Astrocyte (in vitro differentiated cells and primary cell): Measurements from ENCODE around the gene TIMP2. TPM values are rescaled to one million over a fixed set of nuclear protein-coding genes. Genes with fewer than 3 reads are reported as not detected.
A peak's percentile ranks its signal among the peaks of the same experiment; 100 is the strongest.

Experiments used
- DNase-seq: peaks from one replicate; pipeline ENCODE4 v3.0.0-alpha.2; 2010; ENCODE audit warnings: low read depth
- FAIRE-seq: peaks from 2 replicates; lab custom pipeline; 2011; peaks lifted over from hg19 to GRCh38; lab: Jason Lieb, UNC
- H2AFZ ChIP-seq: 2 replicates; pipeline ENCODE4 v1.6.0; 2012; ENCODE audit warnings: low read depth, low read length, inconsistent platforms
- H3K27ac ChIP-seq: 2 replicates; pipeline ENCODE4 v1.5.1; 2011; ENCODE audit warnings: low read depth, low read length, inconsistent platforms
- H3K27me3 ChIP-seq: 2 replicates; pipeline ENCODE4 v1.6.0; 2011; ENCODE audit warnings: low read length, inconsistent platforms; ENCODE audit not compliant: insufficient read depth
- H3K36me3 ChIP-seq: 2 replicates; pipeline ENCODE4 v1.5.1; 2011; ENCODE audit warnings: low read length, inconsistent platforms; ENCODE audit not compliant: insufficient read depth
- H3K4me1 ChIP-seq: 2 replicates; pipeline ENCODE4 v1.5.1; 2011; ENCODE audit warnings: low read length, inconsistent platforms; ENCODE audit not compliant: insufficient read depth
- H3K4me2 ChIP-seq: 2 replicates; pipeline ENCODE4 v1.6.0; 2012; ENCODE audit warnings: low read length, inconsistent platforms
- H3K4me3 ChIP-seq: 2 replicates; pipeline ENCODE4 v1.5.1; 2011; ENCODE audit warnings: low read depth, mild to moderate bottlenecking, low read length, inconsistent platforms; ENCODE audit not compliant: insufficient read depth
- H3K79me2 ChIP-seq: 2 replicates; pipeline ENCODE4 v1.6.0; 2012; ENCODE audit warnings: mild to moderate bottlenecking, low read length, inconsistent platforms; ENCODE audit not compliant: insufficient read depth
- H3K9ac ChIP-seq: 2 replicates; pipeline ENCODE4 v1.6.0; 2012; ENCODE audit warnings: mild to moderate bottlenecking, low read length, inconsistent platforms
- H3K9me3 ChIP-seq: 2 replicates; pipeline ENCODE4 v1.5.1; 2012; ENCODE audit warnings: low read depth, mild to moderate bottlenecking, low read length, inconsistent platforms; ENCODE audit not compliant: insufficient read depth
- H4K20me1 ChIP-seq: 2 replicates; pipeline ENCODE4 v1.6.0; 2012; ENCODE audit warnings: low read length, inconsistent platforms; ENCODE audit not compliant: insufficient read depth
- H3K27ac Mint-ChIP-seq: one replicate; pipeline ENCODE4 v1.8.0; 2021; ENCODE audit warnings: mild to moderate bottlenecking, mixed read lengths; ENCODE audit not compliant: unreplicated experiment
- H3K27me3 Mint-ChIP-seq: one replicate; pipeline ENCODE4 v1.8.0; 2021; ENCODE audit warnings: low read depth, mixed read lengths; ENCODE audit not compliant: unreplicated experiment
- H3K36me3 Mint-ChIP-seq: one replicate; pipeline ENCODE4 v1.8.0; 2021; ENCODE audit warnings: low read depth, mixed read lengths; ENCODE audit not compliant: unreplicated experiment
- H3K4me1 Mint-ChIP-seq: one replicate; pipeline ENCODE4 v1.8.0; 2021; ENCODE audit warnings: low read depth, mixed read lengths; ENCODE audit not compliant: unreplicated experiment
- H3K4me3 Mint-ChIP-seq: one replicate; pipeline ENCODE4 v1.8.0; 2021; ENCODE audit warnings: mild to moderate bottlenecking, moderate library complexity, mixed read lengths; ENCODE audit not compliant: unreplicated experiment
- H3K9me3 Mint-ChIP-seq: one replicate; pipeline ENCODE4 v1.8.0; 2021; ENCODE audit warnings: mild to moderate bottlenecking, mixed read lengths; ENCODE audit not compliant: unreplicated experiment
- CTCF ChIP-seq: IDR thresholded peaks from 2 replicates; pipeline ENCODE4 v1.5.1; 2011; ENCODE audit warnings: low read depth, mild to moderate bottlenecking, inconsistent platforms, low read length, moderate library complexity; ENCODE audit not compliant: insufficient read depth
- EZH2 ChIP-seq: IDR thresholded peaks from 2 replicates; pipeline ENCODE4 v1.6.1; 2012; ENCODE audit warnings: mild to moderate bottlenecking, low read length, inconsistent platforms; ENCODE audit not compliant: insufficient read depth
- total RNA-seq: library from RNA; stranded (reverse); gene quantifications from 2 replicates; pipeline ENCODE4 v1.2.1, GENCODE V29; 2021

Gene TIMP2
- total RNA-seq, 1 donor from 2014 or later = 184 TPM

GRCh38 chr17:78919861-78920450, 5.2 kb downstream of the TIMP2 start:
- peaks cover 89% of the 10 kb centered on the region for H4K20me1 ChIP-seq
- H3K27ac ChIP-seq = no peak overlapping the region
- H3K9me3 Mint-ChIP-seq = no peaks in the 10 kb centered on the region
- H3K4me1 ChIP-seq = peaks cover 45% of the 10 kb centered on the region
- no peak overlapping the region for H2AFZ ChIP-seq
- H3K36me3 ChIP-seq = no peaks in the 10 kb centered on the region
- no peak overlapping the region for H3K4me3 ChIP-seq
- no peak overlapping the region for H3K4me3 Mint-ChIP-seq
- H3K4me1 Mint-ChIP-seq = peaks cover 22% of the 10 kb centered on the region
- no peaks in the 10 kb centered on the region for H3K9me3 ChIP-seq
- H3K27ac Mint-ChIP-seq = peak overlapping the region; percentile 4
- no peak for DNase-seq
- no peaks in the 10 kb centered on the region for H3K27me3 Mint-ChIP-seq
- no peak for TF ChIP-seq EZH2
- no peak for TF ChIP-seq CTCF
- peaks cover 95% of the 10 kb centered on the region for H3K79me2 ChIP-seq
- H3K36me3 Mint-ChIP-seq = peaks cover 14% of the 10 kb centered on the region
- no peak for FAIRE-seq
- H3K9ac ChIP-seq = no peak overlapping the region
- no peak overlapping the region for H3K4me2 ChIP-seq
- H3K27me3 ChIP-seq = no peaks in the 10 kb centered on the region

DNA sequence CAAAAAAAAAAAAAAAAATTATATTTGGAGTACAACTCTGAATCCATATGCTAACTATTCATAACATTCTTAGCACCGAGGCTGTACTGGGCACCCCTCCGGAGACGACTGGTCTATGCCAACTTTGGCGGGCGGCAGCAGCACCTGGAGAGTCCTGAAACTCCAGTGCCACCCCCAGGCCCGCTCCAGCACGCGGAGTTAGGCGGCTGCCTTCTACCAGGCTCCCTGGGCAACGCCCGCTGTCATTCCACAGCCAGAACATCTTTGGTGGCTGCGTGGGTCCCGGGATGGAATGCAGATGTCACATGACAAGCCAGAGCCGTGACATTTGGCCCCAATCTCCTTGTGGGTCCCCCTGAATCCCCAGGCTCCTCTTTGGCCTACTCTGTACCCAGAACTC, 6.2 kb downstream of the TIMP2 start:
- no peak overlapping the region for H3K27ac Mint-ChIP-seq
- H3K27me3 Mint-ChIP-seq = no peaks in the 10 kb centered on the region
- peaks cover 14% of the 10 kb centered on the region for H3K36me3 Mint-ChIP-seq
- TF ChIP-seq EZH2 (no peak), CTCF (no peak)
- H3K4me3 ChIP-seq = no peak overlapping the region
- peaks cover 87% of the 10 kb centered on the region for H4K20me1 ChIP-seq
- FAIRE-seq (no peak), DNase-seq (no peak)
- H3K4me2 ChIP-seq = no peak overlapping the region
- H3K4me1 ChIP-seq = peaks cover 44% of the 10 kb centered on the region
- H3K9ac ChIP-seq = no peak overlapping the region
- H3K36me3 ChIP-seq = no peaks in the 10 kb centered on the region
- H3K9me3 ChIP-seq = no peaks in the 10 kb centered on the region
- H3K9me3 Mint-ChIP-seq = no peaks in the 10 kb centered on the region
- no peak overlapping the region for H3K27ac ChIP-seq
- no peak overlapping the region for H3K4me3 Mint-ChIP-seq
- no peaks in the 10 kb centered on the region for H3K27me3 ChIP-seq
- H3K4me1 Mint-ChIP-seq = peaks cover 22% of the 10 kb centered on the region
- no peak overlapping the region for H2AFZ ChIP-seq
- peaks cover 93% of the 10 kb centered on the region for H3K79me2 ChIP-seq

DNA sequence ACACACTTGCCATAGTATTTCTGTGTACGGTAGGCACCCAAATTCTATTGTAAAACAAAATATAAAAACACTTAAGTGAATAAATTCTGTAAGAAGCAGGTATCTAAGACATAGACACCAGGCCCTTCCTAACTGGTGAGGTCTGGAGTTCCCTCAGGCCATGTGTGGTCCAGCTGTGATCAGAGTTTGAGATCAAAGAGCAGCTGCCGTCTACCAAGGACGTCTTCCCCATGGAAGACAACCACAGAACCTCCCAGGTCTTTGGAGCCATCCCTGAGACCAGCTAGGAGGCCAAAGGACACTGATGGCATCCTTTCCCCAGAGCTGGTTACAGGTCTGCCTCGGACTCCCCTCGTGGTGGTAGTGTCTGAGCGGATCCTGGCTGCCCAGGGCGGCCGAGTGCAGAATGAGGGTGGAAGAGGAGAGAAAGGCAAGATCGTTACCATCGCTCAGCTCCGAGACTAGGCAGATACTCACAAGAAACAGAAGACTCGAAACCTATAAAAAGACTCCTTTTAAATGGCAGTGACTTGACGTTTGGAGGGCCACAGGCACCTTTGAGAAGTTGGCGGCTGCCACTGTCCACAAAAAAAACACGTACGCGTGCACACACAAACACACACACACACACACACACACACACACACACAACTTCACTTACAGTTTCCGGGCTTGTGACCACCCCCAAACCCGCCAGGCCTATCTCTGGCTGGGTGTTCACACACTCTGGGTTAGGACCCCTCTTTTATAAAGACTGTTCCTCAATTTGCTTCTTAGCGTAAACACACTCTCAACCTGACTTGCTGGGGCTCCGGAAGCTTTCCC, 7.5 kb downstream of the TIMP2 start:
- peaks cover 20% of the 10 kb centered on the region for H3K4me1 Mint-ChIP-seq
- Histone ChIP-seq H3K4me3 (no peak overlapping the region), H3K9ac (no peak overlapping the region), H3K4me1 (peaks cover 32% of the 10 kb centered on the region), H2AFZ (no peak overlapping the region), H3K27ac (no peak overlapping the region), H4K20me1 (peaks cover 88% of the 10 kb centered on the region), H3K4me2 (no peak overlapping the region), H3K79me2 (peaks cover 93% of the 10 kb centered on the region), H3K36me3 (no peaks in the 10 kb centered on the region), H3K9me3 (no peaks in the 10 kb centered on the region), H3K27me3 (no peaks in the 10 kb centered on the region)
- H3K4me3 Mint-ChIP-seq = peak overlapping the region; percentile 28
- FAIRE-seq = no peak
- DNase-seq = no peak
- H3K9me3 Mint-ChIP-seq = no peaks in the 10 kb centered on the region
- no peak overlapping the region for H3K27ac Mint-ChIP-seq
- no peak for TF ChIP-seq EZH2
- TF ChIP-seq CTCF = no peak
- peaks cover 14% of the 10 kb centered on the region for H3K36me3 Mint-ChIP-seq
- H3K27me3 Mint-ChIP-seq = no peaks in the 10 kb centered on the region
